SK-N-SH (cell line): Measurements from ENCODE around the gene OR8D1. TPM values are rescaled to one million over a fixed set of nuclear protein-coding genes. Genes with fewer than 3 reads are reported as not detected.

Source experiments
- polyA plus RNA-seq, 3 experiments: library from polyadenylated mRNA; depleted of rRNA; stranded (reverse); fragments of >200 nt; gene quantifications; 2 replicates each; pipeline ENCODE4 v1.2.3, GENCODE V29; 2012

The OR8D1 gene
- polyA plus RNA-seq, 1 of the 3 experiments (the other 2 are of a cell fraction): not detected

Other genes with a start within 250 kb of the OR8D1 start
- gene VWA5A, start 198.5 kb downstream of the OR8D1 start, polyA plus RNA-seq (2012; rRNA removed): 7.6 and 11.7 TPM in 2 replicates
- gene OR10D3, start 130.6 kb downstream of the OR8D1 start, polyA plus RNA-seq (2012; rRNA removed): not detected in 2 replicates
- gene OR8G1, start 72.9 kb downstream of the OR8D1 start, polyA plus RNA-seq (2012; rRNA removed): not detected in 2 replicates
- not detected in 2 replicates for gene OR8G5, start 57.6 kb downstream of the OR8D1 start, polyA plus RNA-seq (2012; rRNA removed)
- not detected in 2 replicates for gene OR8D2, start 6.2 kb upstream of the OR8D1 start, polyA plus RNA-seq (2012; rRNA removed)
- not detected in 2 replicates for gene OR8B2, start 70.5 kb upstream of the OR8D1 start, polyA plus RNA-seq (2012; rRNA removed)
- gene OR8B3, start 85.1 kb upstream of the OR8D1 start, polyA plus RNA-seq (2012; rRNA removed): not detected in 2 replicates
- not detected in 2 replicates for gene OR8B4, start 110.9 kb upstream of the OR8D1 start, polyA plus RNA-seq (2012; rRNA removed)
- not detected in 2 replicates for gene OR8B8, start 131.7 kb upstream of the OR8D1 start, polyA plus RNA-seq (2012; rRNA removed)
- not detected in 2 replicates for gene OR8B12, start 229.7 kb upstream of the OR8D1 start, polyA plus RNA-seq (2012; rRNA removed)